Immature natural killer cell (primary cell): ENCODE data around the gene KLC4. TPM values are rescaled to one million over a fixed set of nuclear protein-coding genes. Genes with fewer than 3 reads are reported as not detected.
"Not testable (repeated sequence)": the region's sequence is repeated elsewhere in the genome, so short reads cannot be mapped to it uniquely, and the experiment has no call there.

Source experiments
- DNase-seq, 3 donors: peaks; one replicate each; pipeline ENCODE4 v3.0.0; 2022; ENCODE audit warnings: mixed read lengths in 1 of 3
- H3K27ac Mint-ChIP-seq, 6 donors: one replicate each; pipeline ENCODE4 v1.8.0; 2020; ENCODE audit warnings: mixed read lengths in 6 of 6, mild to moderate bottlenecking in 5 of 6, inconsistent platforms in 4 of 6, moderate library complexity in 3 of 6
- H3K27me3 Mint-ChIP-seq, 3 donors: one replicate each; pipeline ENCODE4 v1.8.0; 2020 to 2021; ENCODE audit warnings: low read depth in 3 of 3, mild to moderate bottlenecking in 3 of 3, mixed read lengths in 3 of 3, moderate library complexity in 3 of 3, inconsistent platforms in 1 of 3
- H3K36me3 Mint-ChIP-seq, 3 donors: one replicate each; pipeline ENCODE4 v1.8.0; 2020; ENCODE audit warnings: mixed read lengths in 3 of 3, inconsistent platforms in 2 of 3, mild to moderate bottlenecking in 2 of 3
- H3K4me1 Mint-ChIP-seq, 2 donors: one replicate each; pipeline ENCODE4 v1.8.0; 2020; ENCODE audit warnings: inconsistent platforms in 2 of 2, mild to moderate bottlenecking in 2 of 2, mixed read lengths in 2 of 2, moderate library complexity in 1 of 2
- H3K4me3 Mint-ChIP-seq, 5 donors: one replicate each; pipeline ENCODE4 v1.8.0; 2020; ENCODE audit warnings: mild to moderate bottlenecking in 5 of 5, mixed read lengths in 5 of 5, inconsistent platforms in 3 of 5, moderate library complexity in 3 of 5
- H3K9me3 Mint-ChIP-seq, 6 donors: one replicate each; pipeline ENCODE4 v1.8.0; 2020; ENCODE audit warnings: mild to moderate bottlenecking in 6 of 6, mixed read lengths in 6 of 6, inconsistent platforms in 4 of 6, moderate library complexity in 3 of 6
- polyA plus RNA-seq, 3 donors: library from polyadenylated mRNA; unstranded; fragments of 300-500 nt; fragmentation: Illumina TruSeq; gene quantifications; one replicate each; pipeline ENCODE4 v1.2.3, GENCODE V29; 2021

KLC4 gene
- polyA plus RNA-seq, 3 donors from 2014 or later, result 9.1 to 14.4 (median 11.0) TPM

DNA sequence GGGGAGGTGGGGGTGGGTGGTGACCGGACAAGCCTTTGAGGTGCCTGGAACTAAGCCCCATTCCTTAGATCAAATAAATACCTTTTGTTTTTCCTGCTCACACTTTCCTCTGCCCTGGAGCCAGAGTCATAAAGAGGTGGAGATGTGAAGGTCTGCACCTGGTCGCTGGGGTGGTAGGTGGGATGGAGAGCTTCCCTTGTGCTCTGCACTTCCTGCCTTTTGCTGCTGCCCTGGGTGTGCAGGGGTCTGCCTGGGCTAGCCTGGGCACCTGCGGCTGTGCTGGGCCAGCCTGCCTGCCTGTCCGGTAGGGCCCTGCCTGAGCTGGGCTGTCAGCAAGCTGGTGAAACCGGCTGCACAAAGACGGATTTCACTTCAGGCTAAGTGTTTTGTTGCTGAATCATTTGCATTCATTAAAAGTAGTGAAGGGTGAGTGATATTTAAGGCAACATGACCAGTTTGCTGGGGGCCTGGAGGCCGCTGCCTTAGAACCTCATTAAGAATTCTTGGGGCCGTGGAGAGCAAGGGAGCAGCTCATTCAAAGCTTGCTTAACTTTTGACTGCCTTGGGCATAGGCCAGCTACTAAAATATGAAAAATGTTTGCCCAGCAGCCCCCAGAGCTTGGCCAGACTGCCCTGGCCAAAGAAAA is 37.1 kb downstream of the KLC4 start:
- no peak overlapping the region for H3K4me3 Mint-ChIP-seq
- no peaks in the 10 kb centered on the region for H3K9me3 Mint-ChIP-seq
- no peak overlapping the region for H3K27ac Mint-ChIP-seq
- peaks cover 3 to 17% of the 10 kb centered on the region in 2 donors for H3K4me1 Mint-ChIP-seq
- H3K36me3 Mint-ChIP-seq, result no peaks in the 10 kb centered on the region
- no peak for DNase-seq
- peaks cover 1 to 2% (median 1%) of the 10 kb centered on the region in 3 donors for H3K27me3 Mint-ChIP-seq

DNA sequence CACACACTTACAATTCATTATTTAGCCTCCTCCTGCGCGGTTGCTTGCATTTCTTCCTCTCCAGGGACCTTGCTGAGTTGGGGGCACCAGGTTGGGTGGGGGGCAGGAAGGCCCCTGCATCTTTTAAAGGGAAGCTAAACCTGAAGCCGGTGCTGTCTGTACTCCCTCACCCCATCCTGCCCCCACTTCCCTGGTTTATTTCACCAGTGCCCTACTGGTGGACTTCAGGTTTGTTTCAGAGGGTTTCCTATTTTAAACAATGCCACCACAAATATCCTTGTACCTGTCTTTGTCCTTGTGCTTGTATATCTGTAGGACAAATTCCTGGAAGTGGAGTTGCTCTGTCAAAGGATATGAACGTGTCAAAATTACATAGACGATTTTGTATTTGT is 37.7 kb downstream of the KLC4 start:
- H3K27ac Mint-ChIP-seq, result no peak overlapping the region
- no peak for DNase-seq

DNA sequence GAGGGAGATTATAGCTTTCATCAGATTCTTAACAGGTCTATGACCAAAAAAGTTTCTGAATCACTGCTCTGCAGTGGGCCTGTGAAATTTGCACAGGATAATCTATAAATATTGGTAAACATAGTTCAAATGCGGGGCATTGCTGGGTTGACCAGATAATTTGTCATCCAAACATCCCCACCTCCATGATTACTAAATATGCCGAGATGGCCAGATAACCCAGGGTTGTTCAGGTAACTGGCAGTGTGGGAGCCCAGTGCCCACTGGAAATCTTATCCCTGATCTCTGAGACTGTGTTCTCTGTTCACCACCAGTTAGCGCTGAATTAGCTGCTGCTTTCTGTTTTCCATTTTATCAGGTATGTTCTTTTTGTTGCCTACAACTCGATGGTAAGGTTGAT is 38.1 kb downstream of the KLC4 start:
- Mint-ChIP-seq H3K27ac (no peak overlapping the region), H3K4me3 (no peak overlapping the region), H3K9me3 (no peaks in the 10 kb centered on the region), H3K27me3 (peaks cover 1 to 2% (median 1%) of the 10 kb centered on the region in 3 donors), H3K36me3 (no peaks in the 10 kb centered on the region), H3K4me1 (peaks cover 3 to 17% of the 10 kb centered on the region in 2 donors)
- DNase-seq, result no peak

More for the DNA sequence above, 37.7 kb downstream of the KLC4 start:
- Mint-ChIP-seq H3K27me3 (peaks cover 1 to 2% (median 1%) of the 10 kb centered on the region in 3 donors), H3K36me3 (no peaks in the 10 kb centered on the region), H3K4me1 (peaks cover 3 to 17% of the 10 kb centered on the region in 2 donors), H3K9me3 (no peaks in the 10 kb centered on the region), H3K4me3 (no peak overlapping the region)

DNA sequence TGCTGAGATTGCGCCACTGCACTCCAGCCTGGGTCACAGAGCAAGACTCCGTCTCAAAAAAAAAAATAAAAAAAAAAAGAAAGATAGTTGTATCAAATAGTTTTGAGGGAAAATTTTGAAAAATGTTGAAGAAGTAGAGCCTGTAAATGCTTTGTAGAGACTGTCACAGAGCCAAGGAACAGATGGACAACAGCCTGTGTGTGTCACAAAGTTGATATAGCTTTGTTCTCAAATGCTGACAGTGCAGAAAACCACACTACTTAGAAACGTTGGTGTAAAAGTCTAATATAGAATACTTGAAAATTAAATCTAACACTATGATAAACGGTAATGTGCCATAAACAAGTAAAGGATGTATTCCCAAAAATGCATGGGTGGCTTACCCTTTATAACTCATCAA is 42.1 kb downstream of the KLC4 start:
- H3K27ac Mint-ChIP-seq, result no peak overlapping the region
- H3K4me1 Mint-ChIP-seq, result no peaks in the 10 kb centered on the region
- no peaks in the 10 kb centered on the region for H3K36me3 Mint-ChIP-seq
- H3K27me3 Mint-ChIP-seq, result peaks cover 0 to 2% (median 1%) of the 10 kb centered on the region in 3 donors
- no peak overlapping the region for H3K4me3 Mint-ChIP-seq
- H3K9me3 Mint-ChIP-seq, result no peaks in the 10 kb centered on the region
- no peak for DNase-seq

DNA sequence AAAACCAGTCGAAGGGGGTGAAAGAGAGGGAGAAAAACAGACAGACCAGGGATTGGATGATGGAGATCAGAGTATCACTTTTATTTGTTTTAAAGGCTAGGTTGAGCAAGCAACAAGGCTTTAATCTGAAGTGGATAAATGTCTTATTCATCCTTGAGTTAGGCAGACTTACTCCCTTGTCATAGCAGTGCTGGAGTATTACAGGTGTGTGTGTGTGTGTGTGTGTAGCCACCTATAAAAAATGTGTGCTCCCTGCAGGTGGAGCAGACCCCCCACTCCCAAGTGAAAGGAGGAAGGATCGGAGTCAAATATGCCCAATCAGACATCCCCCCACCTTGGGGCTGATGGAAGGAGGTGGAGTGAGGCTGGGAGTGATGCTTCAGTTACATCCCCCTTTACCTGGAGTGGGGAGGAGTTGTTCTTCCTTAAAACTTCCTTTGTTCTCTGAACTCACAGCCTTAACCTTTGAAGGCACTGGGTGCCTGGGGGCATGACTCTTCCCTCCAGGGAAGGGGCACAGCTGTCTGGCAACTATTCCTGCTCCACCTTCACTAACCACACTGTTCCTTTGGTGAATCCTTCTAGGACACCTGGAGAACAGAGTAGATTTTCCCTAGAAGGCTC is 43.9 kb downstream of the KLC4 start:
- Mint-ChIP-seq H3K4me1 (no peaks in the 10 kb centered on the region), H3K4me3 (no peak overlapping the region), H3K36me3 (no peaks in the 10 kb centered on the region), H3K9me3 (no peaks in the 10 kb centered on the region), H3K27ac (no peak overlapping the region), H3K27me3 (peaks cover 0 to 1% (median 0%) of the 10 kb centered on the region in 3 donors)
- DNase-seq, result no peak

DNA sequence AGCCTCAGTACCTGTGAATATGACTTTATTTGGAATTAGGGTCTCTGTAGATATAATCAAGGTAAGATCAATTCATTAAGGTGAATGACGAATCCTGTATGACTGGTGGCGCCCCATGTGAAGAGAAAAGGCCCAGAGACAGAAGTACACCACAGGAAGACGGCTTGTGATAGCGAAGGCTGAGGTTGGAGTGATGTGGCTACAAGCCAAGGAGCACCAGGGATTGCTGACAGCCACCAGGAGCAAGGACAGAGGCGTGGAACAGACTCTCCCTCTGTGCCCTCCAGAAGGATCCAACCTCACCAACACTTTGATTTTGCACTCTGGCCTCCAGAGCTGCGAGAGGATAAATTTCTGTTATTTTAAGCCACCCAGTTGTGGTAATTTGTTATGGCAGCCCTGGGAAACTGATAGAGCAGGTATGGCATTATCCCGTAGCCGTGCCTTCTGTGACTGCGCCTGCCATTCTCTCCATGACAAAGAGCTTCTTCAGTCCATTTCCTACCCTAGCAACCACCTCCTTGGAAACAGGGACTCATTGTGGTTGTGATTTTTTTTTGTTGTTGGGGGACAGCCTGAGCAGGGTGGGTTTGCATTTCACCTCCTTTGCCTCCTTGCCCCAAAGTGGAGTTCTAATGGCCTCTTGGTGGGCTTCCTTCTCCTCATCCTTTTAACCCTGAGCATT is 46.2 kb downstream of the KLC4 start:
- Mint-ChIP-seq H3K27ac (no peak overlapping the region), H3K36me3 (no peaks in the 10 kb centered on the region), H3K9me3 (no peaks in the 10 kb centered on the region), H3K27me3 (no peaks in the 10 kb centered on the region), H3K4me3 (no peak overlapping the region), H3K4me1 (no peaks in the 10 kb centered on the region)
- DNase-seq, result no peak

DNA sequence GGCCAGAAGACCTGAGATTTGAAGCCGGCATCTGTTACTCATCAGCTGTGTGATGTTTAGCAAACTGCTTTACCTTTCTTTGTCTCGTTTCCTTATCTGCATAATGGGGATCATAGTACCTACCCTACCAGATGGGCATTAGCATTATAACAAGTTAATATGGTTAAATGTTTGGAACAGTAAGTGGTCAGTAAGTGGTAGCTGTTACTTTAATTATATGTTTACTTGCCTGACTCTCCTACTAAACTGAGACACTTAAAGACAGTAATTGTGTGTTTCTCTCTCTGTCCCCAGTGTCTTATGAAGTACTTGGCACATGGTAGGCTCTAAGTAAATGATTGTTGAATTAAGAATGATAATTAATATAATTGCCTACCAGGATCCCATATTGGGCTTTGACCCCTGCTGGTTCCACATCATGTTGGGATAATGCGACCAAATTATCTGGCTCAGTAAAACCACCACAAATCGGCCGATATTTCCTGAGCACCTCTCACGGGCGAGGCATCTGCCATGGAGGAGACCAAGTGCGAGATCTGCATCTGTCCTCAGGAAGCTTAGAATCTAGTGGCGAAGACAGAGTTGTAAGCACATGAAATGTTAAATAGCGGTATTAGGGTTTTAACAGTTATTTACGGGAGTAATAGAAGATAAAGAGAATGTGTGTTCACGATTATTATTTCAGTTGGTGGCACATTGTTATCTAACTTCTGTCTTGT is 48.1 kb downstream of the KLC4 start:
- peaks cover 0 to 2% (median 0%) of the 10 kb centered on the region in 3 donors for H3K27me3 Mint-ChIP-seq
- no peak for DNase-seq
- no peak overlapping the region for H3K4me3 Mint-ChIP-seq
- H3K9me3 Mint-ChIP-seq, result no peaks in the 10 kb centered on the region
- no peaks in the 10 kb centered on the region for H3K36me3 Mint-ChIP-seq
- H3K4me1 Mint-ChIP-seq, result no peaks in the 10 kb centered on the region
- no peak overlapping the region for H3K27ac Mint-ChIP-seq

DNA sequence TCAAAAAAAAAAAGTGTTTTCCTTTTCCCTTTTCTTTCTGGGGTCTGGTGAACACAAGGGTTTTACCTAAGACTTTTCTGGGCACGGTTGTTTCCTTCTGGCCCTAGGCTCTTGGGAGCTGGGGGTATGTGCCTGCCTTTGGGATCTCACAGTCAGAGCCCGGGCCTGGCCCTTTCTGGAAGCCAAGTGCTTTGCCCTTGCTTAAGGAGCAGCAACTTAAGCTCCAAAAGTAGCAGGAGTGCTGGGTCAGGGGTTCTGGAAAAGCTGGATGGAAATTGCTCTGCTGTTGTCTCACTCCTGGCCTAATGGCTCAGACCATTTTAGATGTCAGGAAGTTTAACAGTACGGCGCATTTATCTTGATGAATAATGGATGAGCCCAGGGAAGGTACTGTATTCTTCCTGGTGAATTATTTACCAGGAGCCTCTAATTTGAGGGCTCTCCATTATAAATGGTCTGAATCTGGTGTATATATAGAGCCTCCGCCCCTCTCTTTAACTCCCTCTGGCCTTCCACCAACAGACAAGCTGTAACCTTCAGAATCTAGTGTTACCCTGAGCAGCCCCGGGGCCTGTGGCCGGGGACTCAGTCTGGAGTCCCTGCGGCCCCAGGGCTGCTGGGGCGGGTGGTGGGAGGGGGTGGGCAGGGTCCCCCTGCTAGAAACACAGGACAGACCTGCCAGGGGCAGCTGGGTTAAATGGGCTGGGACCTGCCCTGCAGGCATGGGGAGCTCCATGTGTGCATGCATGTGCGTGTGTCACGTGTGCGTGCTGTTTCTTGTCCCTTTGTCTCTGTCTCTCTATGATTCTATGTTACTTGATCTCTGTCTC is 54.2 kb downstream of the KLC4 start:
- no peak for DNase-seq
- peaks cover 0 to 4% (median 0%) of the 10 kb centered on the region in 3 donors for H3K27me3 Mint-ChIP-seq
- H3K36me3 Mint-ChIP-seq, result no peaks in the 10 kb centered on the region
- H3K9me3 Mint-ChIP-seq, result no peaks in the 10 kb centered on the region
- H3K27ac Mint-ChIP-seq, result no peak overlapping the region
- H3K4me1 Mint-ChIP-seq, result no peaks in the 10 kb centered on the region
- no peak overlapping the region for H3K4me3 Mint-ChIP-seq

DNA sequence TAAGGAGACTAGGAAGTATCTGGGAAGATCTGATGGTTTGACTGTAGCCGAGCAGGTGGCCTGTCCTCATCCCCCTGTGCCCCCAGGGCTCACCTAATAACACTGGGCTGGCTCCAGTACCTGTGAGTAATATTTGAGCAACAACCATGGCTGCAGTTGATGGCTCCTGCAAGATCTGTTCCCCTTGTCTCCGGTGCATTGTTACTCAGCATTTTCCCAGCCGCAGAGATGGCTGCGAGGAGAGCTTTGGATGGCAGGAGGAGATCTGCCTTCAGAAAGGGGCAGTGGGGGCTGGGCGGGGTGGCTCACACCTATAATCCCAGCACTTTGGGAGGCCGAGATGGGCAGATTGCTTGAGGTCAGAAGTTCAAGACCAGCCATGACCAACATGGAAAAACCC is 55.9 kb downstream of the KLC4 start:
- Mint-ChIP-seq H3K9me3 (no peaks in the 10 kb centered on the region), H3K36me3 (no peaks in the 10 kb centered on the region), H3K27me3 (peaks cover 0 to 4% (median 3%) of the 10 kb centered on the region in 3 donors), H3K4me1 (no peaks in the 10 kb centered on the region), H3K4me3 (no peak overlapping the region), H3K27ac (no peak overlapping the region)
- DNase-seq, result no peak

DNA sequence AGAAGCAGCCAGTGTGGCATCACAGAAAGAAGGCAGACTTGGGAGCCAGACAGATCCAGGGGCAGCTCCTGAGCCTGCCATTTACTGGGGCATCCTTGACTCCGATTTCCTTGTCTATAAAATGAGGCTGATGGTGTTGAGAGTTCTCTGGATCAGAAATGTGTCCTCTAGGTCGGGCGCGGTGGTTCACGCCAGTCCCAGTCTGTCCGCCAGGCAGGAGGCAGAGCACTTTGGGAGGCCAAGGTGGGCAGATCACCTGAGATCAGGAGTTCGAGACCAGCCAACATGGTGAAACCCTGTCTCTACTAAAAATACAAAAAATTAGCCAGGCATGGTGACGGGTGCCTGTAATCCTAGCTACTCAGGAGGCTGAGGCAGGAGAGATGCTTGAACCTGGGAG is 58.0 kb downstream of the KLC4 start:
- not testable (repeated sequence) for H3K27me3 Mint-ChIP-seq

DNA sequence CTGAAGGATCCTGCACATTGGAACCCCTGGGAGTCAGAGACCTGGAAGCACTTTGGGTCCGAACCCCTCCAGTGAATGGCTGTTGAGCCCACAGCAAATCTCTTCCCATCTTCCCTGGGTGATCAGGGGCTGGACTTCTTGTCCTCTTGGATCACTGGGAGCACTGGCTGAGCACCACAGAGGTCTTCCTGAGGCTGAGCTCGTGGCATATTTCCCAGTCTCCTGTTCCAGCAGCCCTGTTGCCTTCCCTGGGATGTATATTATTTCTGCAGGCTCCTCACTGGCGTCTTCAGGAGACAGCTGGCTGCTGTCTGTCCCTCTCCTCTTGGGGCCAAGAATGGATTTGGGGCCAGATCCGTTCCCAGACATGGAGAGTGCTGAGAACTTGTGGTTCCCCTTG is 60.1 kb downstream of the KLC4 start:
- H3K4me3 Mint-ChIP-seq, result no peak overlapping the region
- peaks cover 0 to 6% (median 5%) of the 10 kb centered on the region in 3 donors for H3K27me3 Mint-ChIP-seq
- H3K36me3 Mint-ChIP-seq, result no peaks in the 10 kb centered on the region
- no peak overlapping the region for H3K27ac Mint-ChIP-seq
- no peaks in the 10 kb centered on the region for H3K4me1 Mint-ChIP-seq
- H3K9me3 Mint-ChIP-seq, result no peaks in the 10 kb centered on the region
- no peak for DNase-seq

More for the DNA sequence above, 58.0 kb downstream of the KLC4 start:
- not testable (repeated sequence) for H3K4me1 Mint-ChIP-seq, H3K4me3 Mint-ChIP-seq, H3K9me3 Mint-ChIP-seq, DNase-seq, H3K36me3 Mint-ChIP-seq, H3K27ac Mint-ChIP-seq

DNA sequence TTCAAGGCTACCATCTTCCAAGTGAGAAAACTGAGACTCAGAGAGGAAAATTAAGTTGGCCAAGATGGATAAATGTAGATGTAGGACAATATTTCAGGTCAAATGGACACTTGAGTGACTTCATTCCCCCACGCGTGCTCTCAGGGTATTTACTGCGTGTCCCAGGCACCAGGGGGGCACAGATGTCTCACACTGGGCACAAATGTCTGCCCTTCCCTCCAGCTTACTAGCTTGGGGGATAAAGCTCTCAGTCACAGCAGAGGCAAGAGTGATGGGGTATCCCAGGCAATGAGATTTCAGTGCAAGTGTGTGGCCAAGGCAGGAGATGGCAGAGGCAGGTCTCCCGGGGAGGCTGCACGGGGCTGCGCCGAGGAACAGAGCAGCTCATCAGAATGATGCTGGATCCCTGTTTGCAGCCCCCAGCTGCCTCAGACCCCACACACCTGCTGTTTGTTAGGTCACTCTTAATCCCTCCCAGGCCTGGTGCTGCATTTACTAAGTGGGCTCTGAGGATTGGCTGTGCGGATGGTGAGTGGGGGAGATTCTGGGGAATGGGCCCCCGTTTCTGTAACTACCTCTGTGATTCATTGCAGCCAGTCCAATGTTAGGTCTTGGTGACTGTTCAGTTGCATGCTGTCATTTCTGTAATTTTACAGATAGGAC is 60.8 kb downstream of the KLC4 start:
- H3K36me3 Mint-ChIP-seq, result no peaks in the 10 kb centered on the region
- H3K27me3 Mint-ChIP-seq, result peaks cover 0 to 6% (median 5%) of the 10 kb centered on the region in 3 donors
- H3K4me3 Mint-ChIP-seq, result no peak overlapping the region
- H3K4me1 Mint-ChIP-seq, result no peaks in the 10 kb centered on the region
- DNase-seq, result no peak
- no peaks in the 10 kb centered on the region for H3K9me3 Mint-ChIP-seq
- no peak overlapping the region for H3K27ac Mint-ChIP-seq
